GM23338 (cell line): Measurements from ENCODE around the gene SPHKAP. TPM values are rescaled to one million over a fixed set of nuclear protein-coding genes. Genes with fewer than 3 reads are reported as not detected.
A peak's percentile ranks its signal among the peaks of the same experiment; 100 is the strongest.

Experiments used
- ATAC-seq: fragments of 200-7000 bp; cut with Tn5 transposase; 3 replicates; pipeline ENCODE4 v1.9.1; 2020
- DNase-seq: peaks from one replicate; pipeline ENCODE4 v3.0.0-alpha.2; 2015; ENCODE audit warnings: low spot score
- H2AFZ ChIP-seq: fragments of 200-600 bp; sonication (generic); 2 replicates; pipeline ENCODE4 v1.8.0; 2016; ENCODE audit warnings: antibody characterized with exemption, mild to moderate bottlenecking, moderate library complexity
- H3F3A ChIP-seq: fragments of 200-600 bp; sonication (generic); replicated peaks from 2 replicates; pipeline ENCODE4 v1.8.0; 2017; ENCODE audit warnings: antibody characterized with exemption, mixed run types, low read depth
- H3K27ac ChIP-seq: fragments of 200-600 bp; sonication (generic); 2 replicates; pipeline ENCODE4 v1.6.1; 2016; ENCODE audit warnings: low read depth
- H3K27me3 ChIP-seq: fragments of 200-600 bp; sonication (generic); 2 replicates; pipeline ENCODE4 v1.8.0; 2016; ENCODE audit warnings: mild to moderate bottlenecking, mixed run types, moderate library complexity; ENCODE audit not compliant: insufficient read depth
- H3K36me3 ChIP-seq: fragments of 200-600 bp; sonication (generic); 2 replicates; pipeline ENCODE4 v1.8.0; 2016; ENCODE audit warnings: mild to moderate bottlenecking; ENCODE audit not compliant: insufficient read depth
- H3K4me1 ChIP-seq: fragments of 200-600 bp; sonication (generic); 2 replicates; pipeline ENCODE4 v1.8.0; 2016; ENCODE audit warnings: mild to moderate bottlenecking, moderate library complexity; ENCODE audit not compliant: insufficient read depth
- H3K4me2 ChIP-seq: fragments of 200-600 bp; sonication (generic); 2 replicates; pipeline ENCODE4 v1.7.1; 2017; ENCODE audit warnings: mixed run types
- H3K4me3 ChIP-seq: fragments of 200-600 bp; sonication (generic); 2 replicates; pipeline ENCODE4 v1.6.1; 2016; ENCODE audit warnings: mixed run types
- H3K79me2 ChIP-seq: fragments of 200-600 bp; sonication (generic); replicated peaks from 2 replicates; pipeline ENCODE4 v1.8.0; 2017; ENCODE audit warnings: mild to moderate bottlenecking; ENCODE audit not compliant: insufficient read depth
- H3K9me2 ChIP-seq: fragments of 200-600 bp; sonication (generic); 2 replicates; pipeline ENCODE4 v1.8.0; 2017; ENCODE audit not compliant: insufficient read depth
- H4K20me1 ChIP-seq: fragments of 200-600 bp; sonication (generic); replicated peaks from 2 replicates; pipeline ENCODE4 v1.8.0; 2017; ENCODE audit warnings: mild to moderate bottlenecking; ENCODE audit not compliant: insufficient read depth
- H3K27ac Mint-ChIP-seq: 2 replicates; pipeline ENCODE4 v1.8.0; 2020; ENCODE audit warnings: inconsistent platforms, mild to moderate bottlenecking, moderate library complexity, mixed read lengths
- H3K27me3 Mint-ChIP-seq: 3 replicates; pipeline ENCODE4 v1.8.0; 2022; ENCODE audit warnings: low read depth, mild to moderate bottlenecking, moderate library complexity, mixed read lengths, inconsistent platforms; ENCODE audit not compliant: insufficient read depth, poor library complexity
- H3K36me3 Mint-ChIP-seq: 3 replicates; pipeline ENCODE4 v1.8.0; 2021; ENCODE audit warnings: low read depth, mild to moderate bottlenecking, inconsistent platforms, moderate library complexity, mixed read lengths
- H3K4me1 Mint-ChIP-seq: 3 replicates; pipeline ENCODE4 v1.8.0; 2020; ENCODE audit warnings: mild to moderate bottlenecking, inconsistent platforms, mixed read lengths
- H3K4me3 Mint-ChIP-seq: 3 replicates; pipeline ENCODE4 v1.8.0; 2021; ENCODE audit warnings: moderate library complexity, mild to moderate bottlenecking, inconsistent platforms, mixed read lengths
- H3K9me3 Mint-ChIP-seq: 3 replicates; pipeline ENCODE4 v1.8.0; 2020; ENCODE audit warnings: moderate library complexity, mild to moderate bottlenecking, inconsistent platforms, mixed read lengths
- CTCF ChIP-seq, 2 experiments: fragments of 200-600 bp in 1 of 2; sonication (generic) in 1 of 2; conservative IDR thresholded peaks; 2 replicates each; pipeline versions ENCODE4 v1.5.1 to v1.6.1; 2016 to 2017; ENCODE audit warnings: antibody characterized with exemption in 2 of 2, low read depth in 2 of 2, mild to moderate bottlenecking in 2 of 2, moderate library complexity in 1 of 2
- ETS1 ChIP-seq: IDR thresholded peaks from 2 replicates; pipeline ENCODE4 v1.6.1; 2016; ENCODE audit warnings: antibody characterized with exemption
- JUNB ChIP-seq: IDR thresholded peaks from one replicate; pipeline ENCODE4 v1.6.1; 2016; ENCODE audit warnings: antibody characterized with exemption; ENCODE audit not compliant: unreplicated experiment
- NANOG ChIP-seq: IDR thresholded peaks from 2 replicates; pipeline ENCODE4 v1.6.1; 2016; ENCODE audit warnings: antibody characterized with exemption, borderline replicate concordance
- REST ChIP-seq: IDR thresholded peaks from one replicate; pipeline ENCODE4 v1.6.1; 2018; ENCODE audit warnings: antibody characterized with exemption; ENCODE audit not compliant: unreplicated experiment
- STAT1 ChIP-seq: IDR thresholded peaks from one replicate; pipeline ENCODE4 v1.6.1; 2016; ENCODE audit warnings: antibody characterized with exemption; ENCODE audit not compliant: unreplicated experiment
- ZNF114 ChIP-seq: fragments of 250-450 bp; sonication (Bioruptor Pico); IDR thresholded peaks from 2 replicates; pipeline ENCODE4 v1.5.0; 2020; ENCODE audit warnings: mild to moderate bottlenecking, moderate library complexity
- polyA plus RNA-seq: library from polyadenylated mRNA; unstranded; fragments of >200 nt; fragmentation: Nextera tagmentation; extraction: Ambion mirVana; gene quantifications from 2 replicates; pipeline ENCODE4 v1.2.1, GENCODE V29; 2016
- total RNA-seq: library from RNA; depleted of rRNA; stranded (reverse); fragments of >200 nt; shearing (Covaris generic); gene quantifications from 2 replicates; pipeline ENCODE4 v1.2.3, GENCODE V29; 2014

SPHKAP gene
- total and polyA plus RNA-seq, 2 experiments from 2014 or later, result 0.10 TPM; not detected in 1

GRCh38 chr2:227996366-227996765, 185.1 kb downstream of the SPHKAP start:
- Mint-ChIP-seq H3K9me3 (no peaks in the 10 kb centered on the region), H3K27ac (no peak overlapping the region), H3K4me1 (peaks cover 9% of the 10 kb centered on the region), H3K27me3 (peaks cover 2% of the 10 kb centered on the region), H3K36me3 (no peaks in the 10 kb centered on the region), H3K4me3 (no peak overlapping the region)
- peaks cover 9% of the 10 kb centered on the region; the same call in 1 of the 2 replicates for H3K9me2 ChIP-seq
- no peaks in the 10 kb centered on the region for H3K36me3 ChIP-seq
- H3F3A ChIP-seq, result no peaks in the 10 kb centered on the region
- TF ChIP-seq ZNF114 (CRISPR knock-in tag), result no peak
- TF ChIP-seq JUNB, result no peak
- no peak for TF ChIP-seq CTCF (conservative IDR thresholded peaks at IDR 0.05; ENCODE audit: low read depth in 2 of 2)
- no peak overlapping the region for H3K27ac ChIP-seq
- ATAC-seq, result no peak
- no peak overlapping the region for H3K4me3 ChIP-seq
- H2AFZ ChIP-seq, result peak overlapping the region; percentile 2; the same call in 1 of the 2 replicates
- no peaks in the 10 kb centered on the region for H3K79me2 ChIP-seq
- DNase-seq, result no peak
- no peaks in the 10 kb centered on the region for H4K20me1 ChIP-seq
- no peaks in the 10 kb centered on the region for H3K4me1 ChIP-seq
- no peaks in the 10 kb centered on the region for H3K27me3 ChIP-seq
- no peak overlapping the region for H3K4me2 ChIP-seq

GRCh38 chr2:227990937-227991336, 190.6 kb downstream of the SPHKAP start:
- ATAC-seq, result no peak
- Mint-ChIP-seq H3K9me3 (no peaks in the 10 kb centered on the region; the same call in 2 of the 3 replicates), H3K27ac (no peak overlapping the region), H3K4me3 (no peak overlapping the region), H3K4me1 (peaks cover 2% of the 10 kb centered on the region; the same call in 2 of the 3 replicates), H3K36me3 (no peaks in the 10 kb centered on the region), H3K27me3 (no peaks in the 10 kb centered on the region)
- Histone ChIP-seq H3K79me2 (no peaks in the 10 kb centered on the region), H3K27me3 (no peaks in the 10 kb centered on the region), H3K9me2 (peaks cover 9% of the 10 kb centered on the region), H3K4me3 (no peak overlapping the region), H3K27ac (no peak overlapping the region), H2AFZ (no peak overlapping the region), H3K4me1 (no peaks in the 10 kb centered on the region), H3K36me3 (no peaks in the 10 kb centered on the region), H4K20me1 (no peaks in the 10 kb centered on the region), H3F3A (no peaks in the 10 kb centered on the region), H3K4me2 (no peak overlapping the region)
- DNase-seq, result no peak
- no peak for TF ChIP-seq CTCF (conservative IDR thresholded peaks at IDR 0.05; ENCODE audit: low read depth in 2 of 2)
- no peak for TF ChIP-seq NANOG
- TF ChIP-seq STAT1, result no peak
- TF ChIP-seq ETS1, result no peak
- TF ChIP-seq REST, result no peak
